B cell (primary cell): Measurements from ENCODE around the gene GNA12. TPM values are rescaled to one million over a fixed set of nuclear protein-coding genes. Genes with fewer than 3 reads are reported as not detected.

ENCODE experiments used
- ATAC-seq: fragments of 200-7000 bp; cut with Tn5 transposase; one replicate; pipeline ENCODE4 v1.10.0; 2021; ENCODE audit warnings: low read depth, mild to moderate bottlenecking, moderate number of reproducible peaks, moderate library complexity
- CTCF ChIA-PET: fragments of 350-600 bp; sonication (Branson Sonifier 250); formaldehyde crosslinking; loops from one replicate; lab custom pipeline; 2021; ENCODE audit warnings: antibody characterized with exemption, inconsistent platforms; lab: Charles Lee
- POLR2A ChIA-PET: fragments of 350-600 bp; sonication (Branson Sonifier 250); formaldehyde crosslinking; loops from one replicate; lab custom pipeline; 2021; ENCODE audit warnings: antibody characterized with exemption; lab: Charles Lee
- DNase-seq: peaks from one replicate; pipeline ENCODE4 v3.0.0; 2013
- H2AFZ ChIP-seq: 2 replicates; pipeline ENCODE4 v1.6.1; 2012; ENCODE audit warnings: mild to moderate bottlenecking, low read depth, low read length; ENCODE audit not compliant: insufficient read depth, poor library complexity, severe bottlenecking
- H3K27ac ChIP-seq, 2 donors: 1 replicate in 1 of 2; 2 replicates in 1 of 2; pipeline ENCODE4 v1.5.1; 2012 to 2013; ENCODE audit warnings: low read length in 2 of 2, mild to moderate bottlenecking in 2 of 2, moderate library complexity in 1 of 2
- H3K27me3 ChIP-seq, 4 experiments: fragments of 200-600 bp in 1 of 4; sonication (generic) in 1 of 4; replicated peaks in 1 of 4; 1 replicate in 2 of 4; 2 replicates in 2 of 4; pipeline versions ENCODE4 v1.6.1 to v1.7.0; 2013 to 2016; ENCODE audit warnings: low read length in 3 of 4, mild to moderate bottlenecking in 2 of 4, mixed read lengths in 1 of 4, moderate library complexity in 1 of 4; ENCODE audit not compliant: insufficient read depth in 4 of 4, control insufficient read depth in 3 of 4; ENCODE audit errors: control extremely low read depth in 1 of 4
- H3K36me3 ChIP-seq, 2 experiments: replicated peaks in 1 of 2; 1 replicate in 1 of 2; 2 replicates in 1 of 2; pipeline versions ENCODE4 v1.6.1 to v1.7.1; 2013; ENCODE audit warnings: low read length in 1 of 2; ENCODE audit not compliant: insufficient read depth in 2 of 2, control insufficient read depth in 1 of 2; ENCODE audit errors: control extremely low read depth in 1 of 2, extremely low read depth in 1 of 2
- H3K4me1 ChIP-seq, 2 donors: fragments of 200-600 bp in 1 of 2; sonication (generic) in 1 of 2; 1 replicate in 1 of 2; 2 replicates in 1 of 2; pipeline versions ENCODE4 v1.5.1 to v1.6.1; 2013 to 2017; ENCODE audit warnings: low read length in 2 of 2; ENCODE audit not compliant: control insufficient read depth in 2 of 2, insufficient read depth in 2 of 2
- H3K4me2 ChIP-seq: replicated peaks from 2 replicates; pipeline ENCODE3; 2012; ENCODE audit warnings: mild to moderate bottlenecking, low read depth, low read length; ENCODE audit not compliant: poor library complexity, severe bottlenecking
- H3K4me3 ChIP-seq, 5 experiments: fragments of 200-600 bp in 1 of 5; sonication (generic) in 1 of 5; 1 replicate in 3 of 5; 2 replicates in 2 of 5; pipeline versions ENCODE4 v1.5.1 to v1.7.0; 2011 to 2016; ENCODE audit warnings: low read length in 4 of 5, mild to moderate bottlenecking in 4 of 5, low read depth in 2 of 5, control low read depth in 1 of 5, moderate library complexity in 1 of 5; ENCODE audit not compliant: insufficient read depth in 1 of 5; ENCODE audit errors: control extremely low read depth in 1 of 5, extremely low read depth in 1 of 5
- H3K79me2 ChIP-seq: fragments of 200-600 bp; sonication (generic); one replicate; pipeline ENCODE4 v1.6.0; 2016; ENCODE audit warnings: low read length; ENCODE audit not compliant: control insufficient read depth, insufficient read depth
- H3K9ac ChIP-seq: fragments of 200-600 bp; sonication (generic); 2 replicates; pipeline ENCODE4 v1.6.1; 2017; ENCODE audit warnings: mild to moderate bottlenecking, low read length, moderate library complexity
- H3K9me3 ChIP-seq, 3 donors: one replicate each; pipeline versions ENCODE4 v1.6.1 to v1.7.1; 2013; ENCODE audit warnings: low read length in 2 of 3; ENCODE audit not compliant: control insufficient read depth in 2 of 3, insufficient read depth in 1 of 3; ENCODE audit errors: control extremely low read depth in 1 of 3
- H4K20me1 ChIP-seq: 2 replicates; pipeline ENCODE4 v1.6.0; 2012; ENCODE audit warnings: mild to moderate bottlenecking, low read length; ENCODE audit not compliant: insufficient read depth, control insufficient read depth, poor library complexity, severe bottlenecking
- H3K27ac Mint-ChIP-seq: one replicate; pipeline ENCODE4 v1.8.0; 2021; ENCODE audit warnings: mixed read lengths
- H3K27me3 Mint-ChIP-seq: one replicate; pipeline ENCODE4 v1.8.0; 2021; ENCODE audit warnings: mixed read lengths
- H3K4me1 Mint-ChIP-seq: one replicate; pipeline ENCODE4 v1.8.0; 2021; ENCODE audit warnings: mixed read lengths
- H3K4me3 Mint-ChIP-seq: one replicate; pipeline ENCODE4 v1.8.0; 2021; ENCODE audit warnings: mixed read lengths
- H3K9me3 Mint-ChIP-seq: one replicate; pipeline ENCODE4 v1.8.0; 2022; ENCODE audit warnings: mixed read lengths; ENCODE audit not compliant: insufficient read depth
- EZH2 ChIP-seq: IDR thresholded peaks from 2 replicates; pipeline ENCODE4 v1.6.1; 2012; ENCODE audit warnings: borderline replicate concordance, low read depth, mild to moderate bottlenecking, moderate library complexity, low read length; ENCODE audit not compliant: insufficient read depth, poor library complexity, severe bottlenecking
- WGBS: methylation state at CpG from one replicate; pipeline ENCODE4 v1.1.5; 2013; ENCODE audit warnings: missing lambda C conversion rate; ENCODE audit not compliant: insufficient coverage; 5-methylcytosine and 5-hydroxymethylcytosine counted together
- intact Hi-C: fragments of 100-400 bp; cut with micrococcal nuclease; formaldehyde crosslinking; loops from one replicate; pipeline ENCODE4 v1.10.0; 2022
- polyA plus RNA-seq: library from polyadenylated mRNA; depleted of rRNA; stranded (reverse); fragments of >200 nt; gene quantifications from 2 replicates; pipeline ENCODE4 v1.2.3, GENCODE V29; 2012
- total RNA-seq, 2 donors: library from RNA; stranded (reverse); fragments of 120-200 nt in 1 of 2; gene quantifications; 1 replicate in 1 of 2; 2 replicates in 1 of 2; pipeline versions ENCODE4 v1.2.3 to v1.2.4, GENCODE V29; 2013 to 2022
- TF ChIP-seq, protein P1 (sequence below): fragments of 200-600 bp; IDR thresholded peaks from one replicate; pipeline ENCODE4 v1.8.0; 2022; ENCODE audit warnings: antibody characterized with exemption, mild to moderate bottlenecking

Gene GNA12
- total and polyA plus RNA-seq, 2 donors (not counting 1 experiment from before 2014, with no cell fraction given) = 34.6 to 110 TPM

DNA sequence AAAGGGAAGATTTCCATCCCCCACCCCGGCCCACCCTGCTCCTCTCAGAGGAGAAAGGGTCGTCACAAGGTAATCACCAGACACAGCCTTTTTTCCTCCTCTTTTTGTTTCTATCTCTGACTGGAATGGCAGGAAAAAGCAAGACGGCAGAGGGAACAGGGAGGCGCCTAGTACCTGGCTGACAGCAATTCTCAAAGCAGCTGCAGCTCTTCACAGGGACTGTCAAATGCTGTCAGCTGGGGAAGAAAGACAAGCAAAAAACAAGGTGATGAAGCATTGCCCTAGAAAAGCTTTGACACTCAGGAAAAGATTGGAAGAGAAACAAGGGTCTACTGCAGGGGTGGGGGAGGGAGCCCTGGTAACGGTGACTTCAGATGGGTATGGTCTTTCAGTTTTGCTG is 52.7 kb downstream of the GNA12 start:
- no peak overlapping the region for H3K4me2 ChIP-seq
- no peak overlapping the region for H3K27ac ChIP-seq
- no peak overlapping the region for H3K4me3 ChIP-seq
- peaks cover 62% of the 10 kb centered on the region for H3K79me2 ChIP-seq
- no peak overlapping the region for H2AFZ ChIP-seq
- H3K4me1 ChIP-seq = no peaks in the 10 kb centered on the region
- ATAC-seq = no peak
- no peak overlapping the region for H3K27ac Mint-ChIP-seq
- no peak for TF ChIP-seq EZH2
- TF ChIP-seq, protein P1, sequence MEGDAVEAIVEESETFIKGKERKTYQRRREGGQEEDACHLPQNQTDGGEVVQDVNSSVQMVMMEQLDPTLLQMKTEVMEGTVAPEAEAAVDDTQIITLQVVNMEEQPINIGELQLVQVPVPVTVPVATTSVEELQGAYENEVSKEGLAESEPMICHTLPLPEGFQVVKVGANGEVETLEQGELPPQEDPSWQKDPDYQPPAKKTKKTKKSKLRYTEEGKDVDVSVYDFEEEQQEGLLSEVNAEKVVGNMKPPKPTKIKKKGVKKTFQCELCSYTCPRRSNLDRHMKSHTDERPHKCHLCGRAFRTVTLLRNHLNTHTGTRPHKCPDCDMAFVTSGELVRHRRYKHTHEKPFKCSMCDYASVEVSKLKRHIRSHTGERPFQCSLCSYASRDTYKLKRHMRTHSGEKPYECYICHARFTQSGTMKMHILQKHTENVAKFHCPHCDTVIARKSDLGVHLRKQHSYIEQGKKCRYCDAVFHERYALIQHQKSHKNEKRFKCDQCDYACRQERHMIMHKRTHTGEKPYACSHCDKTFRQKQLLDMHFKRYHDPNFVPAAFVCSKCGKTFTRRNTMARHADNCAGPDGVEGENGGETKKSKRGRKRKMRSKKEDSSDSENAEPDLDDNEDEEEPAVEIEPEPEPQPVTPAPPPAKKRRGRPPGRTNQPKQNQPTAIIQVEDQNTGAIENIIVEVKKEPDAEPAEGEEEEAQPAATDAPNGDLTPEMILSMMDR = no peak
- no peaks in the 10 kb centered on the region for H3K27me3 Mint-ChIP-seq
- H4K20me1 ChIP-seq = peaks cover 31% of the 10 kb centered on the region
- no peak overlapping the region for H3K4me3 Mint-ChIP-seq
- H3K9me3 ChIP-seq = no peaks in the 10 kb centered on the region
- DNase-seq = no peak
- intact Hi-C loops = no loop called here
- POLR2A ChIA-PET = interaction anchor here (0.7 kb wide), 1 partner anchor 276 kb away, joined by 4 read pairs; no protein-coding TSS in a partner anchor
- CTCF ChIA-PET = interaction anchor here (0.7 kb wide), 1 partner anchor 23 kb away, joined by 3 read pairs; no protein-coding TSS in a partner anchor
- 100% methylated on average over 2 of the region's 5 CpGs for WGBS
- H3K36me3 ChIP-seq = peaks cover 22 to 61% of the 10 kb centered on the region in 2 experiments
- no peak overlapping the region for H3K9ac ChIP-seq
- peaks cover 4% of the 10 kb centered on the region for H3K4me1 Mint-ChIP-seq
- no peaks in the 10 kb centered on the region for H3K27me3 ChIP-seq
- H3K9me3 Mint-ChIP-seq = no peaks in the 10 kb centered on the region

DNA sequence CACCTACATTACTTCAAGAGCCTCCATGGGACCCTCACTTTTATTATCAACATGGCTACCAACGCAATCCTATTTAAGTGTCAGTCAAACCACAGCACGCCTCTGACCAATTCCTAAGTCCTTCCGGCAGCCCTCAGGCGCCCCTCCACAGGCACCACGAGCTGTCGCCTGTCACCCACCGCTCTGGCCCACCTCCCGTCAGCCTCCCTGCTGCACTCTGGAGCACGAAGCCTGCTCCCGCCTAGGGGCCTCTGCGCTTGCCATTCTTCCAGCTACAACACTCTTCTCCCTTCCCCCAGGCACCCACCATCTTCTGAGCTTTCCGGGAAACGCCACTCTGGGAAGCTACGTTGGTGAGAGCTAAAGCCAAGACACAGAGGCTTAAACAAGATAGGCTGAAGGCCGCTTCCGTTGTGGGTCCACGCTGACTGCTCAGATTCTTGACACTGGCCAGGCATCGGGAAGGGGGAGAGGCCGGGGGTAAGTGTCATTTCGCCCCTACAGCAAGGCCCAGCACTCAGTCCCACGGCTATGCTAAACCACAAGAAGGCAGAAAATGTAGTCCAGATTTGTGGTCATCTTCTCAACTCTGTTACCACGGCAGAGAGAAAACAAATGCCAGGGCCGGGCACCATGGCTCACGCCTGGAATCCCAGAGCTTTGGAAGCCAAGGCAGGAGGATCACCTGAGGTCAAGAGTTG is 56.7 kb downstream of the GNA12 start:
- no peak for DNase-seq
- WGBS = 98% methylated on average over 24 of the region's 24 CpGs
- Mint-ChIP-seq H3K27me3 (no peaks in the 10 kb centered on the region), H3K9me3 (no peaks in the 10 kb centered on the region), H3K27ac (no peak overlapping the region), H3K4me1 (peaks cover 17% of the 10 kb centered on the region), H3K4me3 (no peak overlapping the region)
- no peaks in the 10 kb centered on the region for H3K27me3 ChIP-seq
- H3K36me3 ChIP-seq = peaks cover 15 to 38% of the 10 kb centered on the region in 2 experiments
- H3K4me1 ChIP-seq = peaks cover 0 to under 1% of the 10 kb centered on the region in 2 donors
- no peak for ATAC-seq
- CTCF ChIA-PET = interaction anchor here (1.0 kb wide), 1 partner anchor 68 kb away, joined by 4 read pairs; no protein-coding TSS in a partner anchor
- no peak overlapping the region for H3K9ac ChIP-seq
- no peak overlapping the region for H3K4me2 ChIP-seq
- no peak overlapping the region for H3K4me3 ChIP-seq
- TF ChIP-seq, protein P1 = no peak
- no peak for TF ChIP-seq EZH2
- POLR2A ChIA-PET = no interaction called here
- H3K9me3 ChIP-seq = no peaks in the 10 kb centered on the region
- no peak overlapping the region for H2AFZ ChIP-seq
- peaks cover 27% of the 10 kb centered on the region for H4K20me1 ChIP-seq
- H3K27ac ChIP-seq = no peak overlapping the region
- intact Hi-C loops = no loop called here
- peaks cover 51% of the 10 kb centered on the region for H3K79me2 ChIP-seq
